NCI-H1694 (cell line): Measurements from ENCODE around the gene WNT7A.
"Not testable (repeated sequence)": the region's sequence is repeated elsewhere in the genome, so short reads cannot be mapped to it uniquely, and the experiment has no call there.

Experiments
- DNase-seq: peaks from one replicate; lab custom pipeline; 2025; lab: John Stamatoyannopoulos, UW

The WNT7A gene

DNA sequence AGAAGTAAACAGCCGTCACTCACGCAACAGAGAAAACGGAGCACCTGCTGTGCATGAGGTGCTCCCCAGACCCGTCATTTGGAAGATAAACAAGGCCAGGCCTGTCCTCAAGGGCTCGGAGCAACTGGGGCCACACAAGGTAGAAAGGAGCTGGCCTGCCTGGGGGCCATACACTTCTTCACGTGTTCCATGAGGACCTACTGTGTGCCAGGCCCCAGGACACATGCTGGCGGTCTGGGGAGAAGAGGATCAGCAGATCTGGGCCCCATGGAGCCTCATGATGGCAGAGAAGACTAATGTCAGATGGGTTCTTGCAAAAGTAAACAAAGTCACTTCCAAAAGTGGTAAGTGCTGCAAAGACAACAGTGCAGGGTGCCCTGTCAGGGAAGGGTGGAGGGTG is 14.3 kb downstream of the WNT7A start:
- no peak for DNase-seq

- DNase-seq: no peak
These were observed 14.8 kb downstream of the WNT7A start for GRCh38 chr3:13865106-13865505.

GRCh38 chr3:13863965-13864595 is 15.8 kb downstream of the WNT7A start:
- no peak for DNase-seq

GRCh38 chr3:13863382-13863952 is 16.4 kb downstream of the WNT7A start:
- DNase-seq: no peak

DNA sequence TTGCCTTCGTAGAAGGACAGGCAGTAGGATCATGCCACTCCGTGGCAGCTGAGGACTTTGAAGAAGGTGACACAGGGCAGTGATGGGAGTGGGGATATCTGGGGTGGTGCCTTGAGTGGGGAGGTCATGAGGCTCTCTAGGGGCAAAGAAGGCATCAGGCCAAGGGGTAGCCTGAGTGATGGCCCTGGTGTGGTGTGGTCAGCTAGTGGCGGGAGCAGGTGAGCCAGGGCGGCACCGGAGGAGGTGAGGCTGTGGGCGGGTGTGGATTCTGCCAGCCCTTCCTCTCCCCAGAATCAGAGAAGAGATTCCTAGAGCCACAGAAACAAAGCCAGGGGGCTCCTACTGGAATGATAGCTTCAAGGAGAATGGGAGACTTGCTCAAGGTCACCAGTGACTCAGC is 18.4 kb downstream of the WNT7A start:
- DNase-seq: no peak

- DNase-seq: no peak
These were observed 19.9 kb downstream of the WNT7A start for GRCh38 chr3:13860001-13860400.

GRCh38 chr3:13858768-13859520 is 20.9 kb downstream of the WNT7A start:
- DNase-seq: no peak

- DNase-seq: no peak
These were observed 22.0 kb downstream of the WNT7A start for GRCh38 chr3:13857702-13858380.

DNA sequence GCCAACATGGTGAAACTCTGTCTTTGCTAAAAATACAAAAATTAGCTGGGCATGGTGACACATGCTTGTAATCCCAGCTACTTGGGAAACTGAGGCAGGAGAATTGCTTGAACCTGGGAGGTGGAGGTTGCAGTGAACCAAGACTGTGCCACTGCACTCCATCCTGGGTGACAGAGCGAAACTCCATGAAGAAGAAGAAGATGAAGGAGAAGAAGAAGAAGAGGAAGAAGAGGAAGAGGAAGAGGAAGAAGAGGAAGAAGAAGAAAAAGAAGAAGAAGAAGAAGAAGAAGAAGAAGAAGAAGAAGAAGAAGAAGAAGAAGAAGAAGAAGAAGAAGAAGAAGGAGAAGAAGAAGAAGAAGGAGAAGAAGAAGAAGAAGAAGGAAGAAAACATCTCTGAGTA is 23.2 kb downstream of the WNT7A start:
- DNase-seq: not testable (repeated sequence)

- DNase-seq: no peak
These were observed 23.9 kb downstream of the WNT7A start for GRCh38 chr3:13856006-13856405.

- no peak for DNase-seq
These were observed 25.4 kb downstream of the WNT7A start for GRCh38 chr3:13854492-13854891.

GRCh38 chr3:13853978-13854296 is 25.9 kb downstream of the WNT7A start:
- no peak for DNase-seq

DNA sequence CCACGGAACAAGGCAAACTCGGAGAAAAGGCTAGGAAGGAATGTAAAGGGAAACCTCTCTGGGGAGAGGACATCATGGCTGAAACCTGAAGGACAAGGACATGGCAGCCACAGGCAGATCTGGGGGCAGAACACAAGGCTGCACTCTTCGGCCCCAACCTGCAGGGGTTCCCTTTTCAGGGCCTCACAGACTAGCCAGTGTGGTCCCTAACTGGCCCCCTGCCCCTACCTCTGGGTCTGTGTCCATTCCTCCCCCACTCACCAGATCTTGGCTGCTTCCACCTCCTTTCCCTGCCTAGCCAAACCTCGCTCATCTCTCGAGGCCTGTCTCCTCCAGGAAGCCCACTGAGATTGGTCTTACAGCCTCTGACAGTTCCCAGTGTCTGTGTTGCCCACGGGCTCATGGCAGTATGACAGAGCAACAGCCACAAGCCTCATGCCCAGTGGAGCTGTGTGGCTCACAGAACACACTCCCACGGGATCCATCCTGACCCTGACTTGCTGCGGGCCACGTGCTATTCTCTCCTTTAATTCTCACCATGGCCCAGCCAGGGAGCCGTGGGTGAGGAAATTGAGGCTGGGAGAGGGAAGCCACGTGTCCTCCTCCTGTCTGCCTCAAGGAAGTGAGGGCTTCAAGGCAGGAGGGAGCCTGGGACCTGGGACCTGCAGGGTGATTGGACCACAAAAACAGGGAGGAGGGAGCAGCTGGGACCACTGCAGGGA is 26.5 kb downstream of the WNT7A start:
- DNase-seq: no peak

GRCh38 chr3:13852638-13853009 is 27.2 kb downstream of the WNT7A start:
- no peak for DNase-seq

DNA sequence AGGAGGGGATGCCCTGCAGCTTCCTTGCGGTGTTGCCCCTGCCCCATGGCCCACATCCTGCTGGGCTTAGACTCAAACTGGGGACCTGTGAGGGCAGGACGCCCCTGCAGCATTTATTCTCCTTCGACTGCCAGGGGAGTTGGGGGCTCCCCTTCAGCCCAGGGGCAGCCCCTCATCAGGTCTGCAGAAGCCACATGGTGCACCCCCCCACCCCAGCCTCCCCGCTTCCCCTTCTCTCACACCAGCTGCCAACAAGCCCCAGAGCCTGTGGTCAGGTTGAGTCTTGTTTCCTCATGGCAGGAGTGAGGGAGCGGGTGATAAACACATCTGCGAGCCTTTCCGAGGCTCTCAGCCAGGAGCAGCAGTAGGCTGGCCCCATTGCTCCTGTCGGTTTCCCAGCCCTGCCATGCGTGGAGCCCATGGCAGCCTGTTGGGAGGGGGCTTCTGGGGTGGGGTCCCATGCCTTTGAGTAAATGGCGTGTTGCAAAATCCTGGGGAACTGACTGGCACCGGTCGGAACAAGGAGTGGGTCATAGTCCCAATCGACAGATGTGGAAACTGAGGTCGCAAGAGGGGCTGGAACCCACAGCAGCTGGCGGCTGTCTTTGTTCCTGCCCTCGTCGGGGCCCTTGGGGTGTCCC is 27.8 kb downstream of the WNT7A start:
- DNase-seq: peak; percentile 33

DNA sequence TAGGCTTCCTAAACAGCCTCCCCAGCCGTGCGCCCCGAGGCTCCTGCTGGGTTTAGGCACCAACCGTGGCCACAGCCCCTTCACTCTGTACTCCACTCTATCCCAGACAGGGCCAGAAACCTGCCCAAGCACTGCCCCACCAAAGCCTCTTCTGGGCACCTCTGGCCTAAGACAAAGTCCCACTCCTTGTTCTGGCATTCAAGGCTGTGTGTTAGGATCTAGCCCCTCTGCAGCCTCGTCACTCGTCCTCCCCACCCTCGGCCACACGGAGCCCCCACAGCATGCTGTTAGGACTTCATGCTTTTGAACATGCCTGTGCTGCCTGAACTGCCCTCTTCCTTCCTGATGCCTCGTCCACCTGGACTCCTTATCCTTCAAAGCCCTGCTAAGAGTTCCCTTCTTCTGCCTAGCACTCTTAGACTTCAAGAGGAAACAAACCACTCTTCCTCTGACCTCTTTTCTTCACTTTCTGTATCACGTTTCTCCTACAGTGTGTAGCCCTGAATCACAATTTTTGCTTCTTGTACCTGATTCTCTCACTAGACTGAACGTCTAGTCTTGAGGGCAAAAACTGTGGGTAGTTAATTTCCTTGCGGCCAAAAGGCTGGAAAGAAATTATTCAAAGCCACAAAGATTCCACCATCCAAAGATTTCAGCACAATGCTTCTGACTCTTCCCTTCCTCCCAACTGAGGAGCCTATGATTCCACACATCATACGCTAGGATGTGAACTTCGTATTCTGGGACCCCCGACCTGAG is 28.6 kb downstream of the WNT7A start:
- DNase-seq: no peak

GRCh38 chr3:13850161-13850945 is 29.5 kb downstream of the WNT7A start:
- no peak for DNase-seq

DNA sequence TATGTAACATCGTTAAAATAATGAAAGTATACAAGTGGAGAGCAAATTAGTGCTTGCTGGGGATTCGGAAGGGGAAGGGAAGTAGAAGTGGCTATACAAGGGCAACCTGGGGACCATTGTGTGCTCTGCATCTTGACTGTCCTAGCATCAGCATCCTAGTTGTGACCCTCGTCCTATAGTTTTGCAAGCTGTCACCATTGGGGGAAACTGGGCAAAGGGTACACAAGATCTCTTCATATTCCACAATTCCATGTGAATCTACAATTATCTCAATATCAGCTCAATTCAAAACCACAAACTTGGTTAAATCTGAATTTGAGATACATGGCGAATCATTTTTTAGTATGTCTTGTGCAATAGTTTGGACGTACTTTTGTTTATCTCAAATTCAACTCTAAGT is 30.9 kb downstream of the WNT7A start:
- no peak for DNase-seq

DNA sequence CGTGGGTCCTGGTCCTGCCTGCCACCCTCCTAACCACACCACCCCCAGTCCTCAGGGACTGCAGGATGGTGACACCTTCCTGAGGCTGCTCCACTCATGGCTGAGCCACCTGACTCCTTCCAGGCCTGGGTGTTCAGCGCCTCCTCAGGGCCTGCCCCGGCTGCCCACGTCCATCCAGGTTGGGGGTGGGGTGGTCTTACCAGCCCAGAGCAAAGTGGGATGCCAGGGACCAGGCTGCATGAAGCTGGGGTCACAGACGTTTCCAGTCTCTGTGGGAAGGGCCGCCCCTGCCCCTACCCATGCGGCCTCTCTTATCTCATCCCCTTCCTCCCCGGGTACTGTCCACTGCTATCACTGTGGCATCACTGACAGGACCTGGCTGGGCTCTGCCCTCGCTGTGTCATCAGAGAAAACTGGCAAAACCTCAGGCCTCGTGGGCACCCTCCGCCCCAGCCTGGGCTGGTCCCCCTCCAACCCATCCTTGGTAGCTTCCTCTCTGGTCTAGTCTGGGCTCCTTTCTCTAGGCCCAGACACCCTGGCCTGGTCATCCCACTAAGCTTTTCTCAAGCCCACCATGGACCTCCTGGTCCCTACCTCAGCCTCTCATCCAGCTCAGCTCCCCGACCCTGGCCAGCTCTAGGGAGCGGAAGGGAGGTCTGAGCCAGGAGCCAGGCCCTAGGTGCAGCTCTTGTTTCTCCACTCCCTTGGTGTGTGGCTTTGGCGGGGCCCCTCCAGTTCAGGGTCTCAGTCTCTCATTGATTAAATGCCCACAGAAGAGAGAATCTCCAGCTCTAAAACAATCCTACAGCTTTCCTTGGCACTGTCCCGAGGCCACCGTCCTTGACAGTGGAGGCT is 32.9 kb downstream of the WNT7A start:
- DNase-seq: no peak
